Natural killer cell (primary cell): ENCODE measurements around the gene EEF1AKMT1. TPM values are rescaled to one million over a fixed set of nuclear protein-coding genes. Genes with fewer than 3 reads are reported as not detected.

Experiments
- ATAC-seq, 3 donors: fragments of 150-1000 bp in 2 of 3; fragments of 200-7000 bp in 1 of 3; cut with Tn5 transposase; 1 replicate in 1 of 3; 2 replicates in 2 of 3; pipeline ENCODE4 v1.10.0; 2021; ENCODE audit warnings: mild to moderate bottlenecking in 2 of 3, moderate library complexity in 2 of 3
- DNase-seq, 2 donors: peaks; one replicate each; pipeline versions ENCODE4 v3.0.0 to v3.0.0-alpha.2; 2013 to 2021; ENCODE audit warnings: mixed read lengths in 1 of 2
- H3K27ac ChIP-seq: one replicate; pipeline ENCODE4 v1.5.1; 2013; ENCODE audit warnings: mild to moderate bottlenecking, low read length
- H3K27me3 ChIP-seq: one replicate; pipeline ENCODE4 v1.6.1; 2013; ENCODE audit warnings: low read length; ENCODE audit not compliant: control insufficient read depth, insufficient read depth
- H3K36me3 ChIP-seq: one replicate; pipeline ENCODE4 v1.6.1; 2013; ENCODE audit warnings: low read length; ENCODE audit not compliant: control insufficient read depth, insufficient read depth
- H3K4me1 ChIP-seq: one replicate; pipeline ENCODE4 v1.6.1; 2013; ENCODE audit warnings: low read length; ENCODE audit not compliant: control insufficient read depth, insufficient read depth
- H3K4me3 ChIP-seq: one replicate; pipeline ENCODE4 v1.5.1; 2013; ENCODE audit warnings: low read length
- H3K9me3 ChIP-seq: one replicate; pipeline ENCODE4 v1.6.1; 2013; ENCODE audit warnings: low read length; ENCODE audit not compliant: control insufficient read depth, insufficient read depth
- H3K27ac Mint-ChIP-seq, 2 donors: one replicate each; pipeline ENCODE4 v1.8.0; 2022; ENCODE audit warnings: mild to moderate bottlenecking in 2 of 2, mixed read lengths in 2 of 2, moderate library complexity in 1 of 2
- H3K27me3 Mint-ChIP-seq, 2 donors: one replicate each; pipeline ENCODE4 v1.8.0; 2022; ENCODE audit warnings: low read depth in 2 of 2, mixed read lengths in 2 of 2
- H3K36me3 Mint-ChIP-seq: one replicate; pipeline ENCODE4 v1.8.0; 2022; ENCODE audit warnings: mixed read lengths
- H3K4me1 Mint-ChIP-seq, 2 donors: one replicate each; pipeline ENCODE4 v1.8.0; 2022; ENCODE audit warnings: mixed read lengths in 2 of 2
- H3K4me3 Mint-ChIP-seq: one replicate; pipeline ENCODE4 v1.8.0; 2022; ENCODE audit warnings: mild to moderate bottlenecking, moderate library complexity, mixed read lengths
- H3K9me3 Mint-ChIP-seq, 2 donors: one replicate each; pipeline ENCODE4 v1.8.0; 2022; ENCODE audit warnings: mixed read lengths in 2 of 2
- CTCF ChIP-seq: fragments of 200-600 bp; IDR thresholded peaks from one replicate; pipeline ENCODE4 v1.8.0; 2022; ENCODE audit warnings: antibody characterized with exemption
- WGBS: methylation state at CpG from one replicate; pipeline ENCODE4 v1.1.7; 2013; ENCODE audit warnings: missing lambda C conversion rate; ENCODE audit not compliant: insufficient coverage; 5-methylcytosine and 5-hydroxymethylcytosine counted together
- intact Hi-C: fragments of 100-400 bp; cut with micrococcal nuclease; formaldehyde crosslinking; loops from one replicate; pipeline ENCODE4 v1.14.2; 2022
- total RNA-seq, 4 donors: library from RNA; stranded (reverse); fragments of 120-200 nt in 1 of 4; gene quantifications; one replicate each; pipeline versions ENCODE4 v1.2.3 to v1.2.4, GENCODE V29; 2013 to 2022

The EEF1AKMT1 gene
- total RNA-seq, 3 donors from 2014 or later (not counting 1 experiment from before 2014, with no cell fraction given), result 3.8 to 5.1 (median 4.6) TPM

- Histone ChIP-seq H3K4me1 (peaks cover 13% of the 10 kb centered on the region), H3K9me3 (no peaks in the 10 kb centered on the region), H3K27me3 (no peaks in the 10 kb centered on the region), H3K4me3 (no peak overlapping the region), H3K27ac (no peak overlapping the region), H3K36me3 (no peaks in the 10 kb centered on the region)
- H3K36me3 Mint-ChIP-seq, result no peaks in the 10 kb centered on the region
- no peaks in the 10 kb centered on the region for H3K9me3 Mint-ChIP-seq
- H3K27ac Mint-ChIP-seq, result no peak overlapping the region
- H3K4me1 Mint-ChIP-seq, result peaks cover 20 to 28% of the 10 kb centered on the region in 2 donors
- no peaks in the 10 kb centered on the region for H3K27me3 Mint-ChIP-seq
- DNase-seq, result no peak
- WGBS, result 100% methylated on average over 2 of the region's 2 CpGs
- no peak overlapping the region for H3K4me3 Mint-ChIP-seq
- ATAC-seq, result no peak
- intact Hi-C loops, result no loop called here
- TF ChIP-seq CTCF, result no peak
Measured at GRCh38 chr13:20775961-20776360, 2.2 kb upstream of the EEF1AKMT1 start.

GRCh38 chr13:20774746-20775145 lies 985 bp upstream of the EEF1AKMT1 start:
- H3K36me3 Mint-ChIP-seq, result peaks cover 6% of the 10 kb centered on the region

GRCh38 chr13:20772401-20773131 lies 1.2 kb downstream of the EEF1AKMT1 start:
- Mint-ChIP-seq H3K9me3 (peaks cover 6 to 7% of the 10 kb centered on the region in 2 donors), H3K36me3 (peaks cover 22% of the 10 kb centered on the region), H3K4me1 (peaks cover 20 to 37% of the 10 kb centered on the region in 2 donors), H3K27ac (peak overlapping the region; percentile 93 to 96), H3K27me3 (no peaks in the 10 kb centered on the region), H3K4me3 (peak overlapping the region; percentile 92)
- DNase-seq (peak in 1 of 2 donors; percentile 20), ATAC-seq (no peak)
- no peak for TF ChIP-seq CTCF
- no peaks in the 10 kb centered on the region for H3K36me3 ChIP-seq
- no peaks in the 10 kb centered on the region for H3K9me3 ChIP-seq
- H3K27me3 ChIP-seq, result no peaks in the 10 kb centered on the region
- H3K27ac ChIP-seq, result peak overlapping the region; percentile 84
- intact Hi-C loops, result no loop called here
- peak overlapping the region; percentile 81 for H3K4me3 ChIP-seq
- H3K4me1 ChIP-seq, result peaks cover 13% of the 10 kb centered on the region
- WGBS, result 86% methylated on average over 9 of the region's 10 CpGs

More at GRCh38 chr13:20774746-20775145, 985 bp upstream of the EEF1AKMT1 start:
- no peak for DNase-seq
- no peak for ATAC-seq
- WGBS, result 88% methylated on average over 1 of the region's 1 CpG
- Mint-ChIP-seq H3K4me3 (peak overlapping the region; percentile 92), H3K27ac (peak overlapping the region; percentile 93 to 96), H3K4me1 (peaks cover 20 to 31% of the 10 kb centered on the region in 2 donors), H3K27me3 (no peaks in the 10 kb centered on the region), H3K9me3 (peaks cover 2 to 3% of the 10 kb centered on the region in 2 donors)
- H3K9me3 ChIP-seq, result no peaks in the 10 kb centered on the region
- no peak for TF ChIP-seq CTCF
- no peaks in the 10 kb centered on the region for H3K27me3 ChIP-seq
- H3K4me1 ChIP-seq, result peaks cover 13% of the 10 kb centered on the region
- H3K36me3 ChIP-seq, result no peaks in the 10 kb centered on the region
- no peak overlapping the region for H3K4me3 ChIP-seq
- no peak overlapping the region for H3K27ac ChIP-seq
- intact Hi-C loops, result no loop called here
